Activated T-helper 1 cell treated with Interleukin-2 at 50 U/mL for 16 hours (primary cell): ENCODE results near the gene GAS2L2.

Experiments
- DNase-seq: peaks from one replicate; pipeline ENCODE4 v3.0.0-alpha.2; 2020; ENCODE audit warnings: low read depth

The GAS2L2 gene

GRCh38 chr17:35752945-35753764, at the start of gene GAS2L2:
GAS2L2 (minus strand) TSS chr17:35753239; CDS start chr17:35752850, 389 bp downstream.
- DNase-seq: no peak

DNA sequence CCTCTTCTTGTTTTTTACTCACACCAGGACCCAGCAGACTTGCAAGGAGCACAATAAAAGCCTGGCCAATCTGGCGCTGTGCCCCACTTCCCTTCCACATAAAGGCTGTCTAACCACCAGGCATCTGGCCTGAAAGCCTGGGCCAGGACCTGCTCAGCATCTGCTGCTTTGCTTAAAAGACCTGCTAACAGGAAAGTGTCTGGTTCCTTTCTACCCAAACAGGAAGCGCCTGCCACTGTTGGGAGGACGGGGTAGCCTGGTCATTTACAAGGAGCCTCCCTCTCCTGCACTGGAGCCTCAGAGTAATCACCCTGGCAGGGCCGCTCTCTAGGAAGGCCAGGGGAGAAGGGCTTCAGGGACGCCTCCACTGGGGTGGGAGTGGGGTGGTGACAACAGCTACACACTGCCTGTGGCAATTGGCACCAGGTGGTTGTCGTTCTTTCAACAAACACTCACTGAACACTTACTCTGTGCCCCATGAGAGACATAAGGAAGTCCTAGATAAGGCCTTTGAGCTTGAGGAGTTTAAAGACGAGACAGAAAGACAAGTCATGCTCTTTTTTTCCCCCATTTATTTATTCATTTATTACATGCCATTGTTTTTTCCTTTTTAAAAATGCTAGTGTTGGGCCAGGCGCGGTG, 48.7 kb upstream of the GAS2L2 start:
- DNase-seq: no peak

- DNase-seq: no peak
These were observed 46.9 kb upstream of the GAS2L2 start for GRCh38 chr17:35799942-35800341.

DNA sequence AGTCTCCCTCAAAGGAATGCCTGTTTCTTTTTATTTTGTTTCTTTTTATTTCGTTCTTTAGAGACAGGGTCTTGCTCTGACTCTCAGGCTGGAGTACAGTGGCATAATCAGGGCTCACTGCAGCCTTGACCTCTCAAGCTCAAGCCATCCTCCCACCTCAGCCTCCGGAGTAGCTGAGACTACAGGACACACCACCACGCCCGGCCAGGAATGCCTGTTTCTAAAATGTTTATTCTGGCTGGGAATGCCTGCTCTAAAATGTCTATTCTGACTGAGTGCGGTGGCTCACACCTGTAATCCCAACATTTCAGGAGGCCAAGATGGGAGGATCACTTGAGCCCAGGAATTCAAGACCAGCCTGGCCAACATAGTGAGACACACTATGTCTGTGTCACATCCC, 44.9 kb upstream of the GAS2L2 start:
- no peak for DNase-seq

DNA sequence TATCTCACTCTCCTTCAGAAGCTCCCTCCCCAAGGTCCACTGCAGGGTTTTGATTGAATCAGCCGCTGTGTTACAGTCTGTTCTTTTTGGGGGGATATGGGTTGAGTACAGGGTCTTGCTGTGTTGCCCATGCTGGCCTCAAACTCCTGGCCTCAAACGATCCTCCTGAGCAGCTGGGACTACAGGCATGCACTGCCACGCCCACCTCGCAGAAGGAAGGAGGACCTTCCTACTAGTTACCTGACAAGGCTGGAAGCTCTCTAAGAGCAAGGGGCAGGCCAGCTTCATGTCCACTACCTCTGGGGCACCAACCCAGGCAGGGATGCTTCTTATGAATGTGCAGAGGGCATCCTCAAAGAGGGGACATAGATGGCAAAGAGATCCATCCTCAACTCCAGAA, 44.3 kb upstream of the GAS2L2 start:
- DNase-seq: no peak

- DNase-seq: no peak
These were observed 43.9 kb upstream of the GAS2L2 start for GRCh38 chr17:35796942-35797341.

GRCh38 chr17:35795871-35796265, 42.8 kb upstream of the GAS2L2 start:
- DNase-seq: no peak

DNA sequence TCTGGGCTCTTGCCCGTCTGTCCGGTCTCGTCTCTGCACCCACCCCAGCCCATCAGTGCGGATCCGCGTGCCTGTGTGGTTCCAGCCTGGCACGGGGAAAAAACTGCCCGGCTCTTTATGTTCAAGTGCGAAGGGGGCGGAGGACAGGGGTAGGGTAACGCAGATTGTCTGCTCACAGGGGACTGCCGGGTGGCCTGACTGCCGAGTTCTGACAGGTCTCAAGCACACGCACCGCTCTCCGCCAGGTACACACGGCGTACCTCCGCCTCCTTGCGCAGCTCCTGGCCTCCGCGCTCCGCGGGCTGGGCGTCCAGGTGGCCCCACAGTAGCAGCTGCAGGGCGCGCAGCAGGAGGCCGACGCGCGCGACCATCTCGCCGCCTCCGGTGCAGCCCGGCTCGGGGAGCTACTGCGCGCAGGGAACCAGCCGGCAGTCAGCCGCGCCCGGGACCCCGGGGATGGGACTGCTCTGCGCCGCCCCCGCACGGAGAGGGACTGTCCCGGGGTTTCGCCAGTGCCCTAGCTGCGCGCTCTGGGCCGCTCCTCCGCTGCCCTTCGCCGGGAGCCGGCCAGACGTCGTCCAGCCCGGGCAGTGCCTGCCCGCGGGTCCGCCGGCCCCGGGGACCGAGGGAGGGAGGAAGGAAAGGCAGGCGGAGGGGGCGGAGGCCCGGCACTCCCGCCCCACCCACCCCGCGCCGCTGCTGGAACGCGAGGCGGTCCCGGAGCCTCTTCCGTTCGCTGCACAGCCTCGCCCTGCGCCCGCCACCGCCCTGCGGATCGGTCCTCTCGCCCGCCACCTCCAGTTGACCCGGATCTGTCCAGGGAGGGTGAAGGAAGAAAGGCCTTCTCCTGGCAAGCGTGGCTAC, 42.2 kb upstream of the GAS2L2 start, which contains the start of gene MMP28:
TSS of gene MMP28 (minus strand) at position 635 of the 864 bp plus-strand sequence. CDS start at position 371, 264 bp downstream.
- DNase-seq: no peak

DNA sequence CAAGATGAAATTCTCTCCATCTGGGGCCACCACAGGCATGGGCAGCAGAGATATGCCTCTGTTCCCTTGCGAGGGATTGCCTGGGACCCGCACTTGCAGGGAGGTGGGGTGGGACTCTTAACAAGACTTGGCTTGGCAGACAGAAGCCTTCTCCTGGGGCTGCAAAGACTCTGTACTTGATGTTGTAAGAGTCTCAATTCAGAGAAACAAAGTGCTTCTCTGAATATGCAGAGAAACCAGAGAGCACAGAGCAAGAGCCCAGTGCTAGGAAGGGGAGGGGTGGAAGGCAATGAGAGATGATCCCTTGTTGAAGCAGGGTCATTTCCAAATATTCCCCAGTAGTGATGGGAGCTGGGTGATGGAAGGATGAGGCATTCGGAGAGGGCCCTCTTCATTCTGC, 40.2 kb upstream of the GAS2L2 start:
- DNase-seq: no peak

DNA sequence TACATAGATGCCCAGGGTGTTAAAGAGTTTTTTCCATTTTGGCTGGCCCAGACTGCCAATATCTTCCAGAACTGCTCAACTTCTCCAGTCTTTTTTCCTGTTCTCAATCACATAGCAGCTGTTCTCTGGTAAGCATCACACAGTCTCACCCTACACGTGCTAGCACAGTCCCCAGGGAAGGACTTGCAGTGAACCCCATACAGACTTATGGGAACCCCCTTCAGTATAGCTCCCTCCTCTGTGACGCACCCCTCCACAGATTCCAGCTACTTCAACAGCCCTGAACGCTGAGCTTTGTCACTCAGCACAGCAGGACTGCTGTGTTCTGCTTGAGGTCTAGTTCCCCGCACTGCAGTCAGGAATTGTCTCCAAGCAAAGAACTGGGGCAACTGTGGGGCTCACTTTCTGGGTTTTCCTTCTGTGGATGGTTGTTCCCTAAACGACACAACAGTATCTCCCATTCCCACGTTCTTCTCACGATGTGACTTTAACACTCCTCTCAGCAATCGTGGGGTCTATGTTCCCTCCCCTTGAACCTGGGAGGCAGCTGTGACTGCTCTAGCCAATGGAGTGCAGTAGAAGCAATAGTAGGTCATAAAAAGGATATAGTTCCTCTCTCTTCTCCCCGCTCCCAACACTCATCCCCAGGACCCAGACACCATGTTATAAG, 38.8 kb upstream of the GAS2L2 start:
- DNase-seq: no peak

GRCh38 chr17:35790841-35791240, 37.8 kb upstream of the GAS2L2 start:
- DNase-seq: no peak

- no peak for DNase-seq
These were observed 35.7 kb upstream of the GAS2L2 start for GRCh38 chr17:35788477-35789368.

- no peak for DNase-seq
These were observed 33.9 kb upstream of the GAS2L2 start for GRCh38 chr17:35786941-35787432.

DNA sequence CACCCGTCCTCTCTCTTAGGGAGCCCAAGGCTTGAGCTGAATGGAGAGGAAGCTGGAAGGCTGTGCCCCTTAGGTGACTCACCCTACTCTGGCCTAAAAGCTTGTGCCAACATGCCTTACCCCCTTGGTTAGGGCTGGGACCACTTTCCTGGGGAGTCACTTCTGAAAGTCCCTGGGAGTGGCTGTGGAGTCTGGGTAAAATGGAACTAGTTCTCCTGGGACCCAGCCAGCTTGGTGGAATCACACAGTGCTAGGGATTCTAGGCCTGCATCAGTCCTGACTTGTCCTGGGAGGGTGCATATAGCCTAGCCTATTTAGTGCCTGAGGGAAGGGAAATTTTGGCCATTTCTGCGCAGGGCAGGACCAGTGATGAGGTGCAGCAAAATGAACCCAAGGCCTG, 31.9 kb upstream of the GAS2L2 start:
- no peak for DNase-seq

DNA sequence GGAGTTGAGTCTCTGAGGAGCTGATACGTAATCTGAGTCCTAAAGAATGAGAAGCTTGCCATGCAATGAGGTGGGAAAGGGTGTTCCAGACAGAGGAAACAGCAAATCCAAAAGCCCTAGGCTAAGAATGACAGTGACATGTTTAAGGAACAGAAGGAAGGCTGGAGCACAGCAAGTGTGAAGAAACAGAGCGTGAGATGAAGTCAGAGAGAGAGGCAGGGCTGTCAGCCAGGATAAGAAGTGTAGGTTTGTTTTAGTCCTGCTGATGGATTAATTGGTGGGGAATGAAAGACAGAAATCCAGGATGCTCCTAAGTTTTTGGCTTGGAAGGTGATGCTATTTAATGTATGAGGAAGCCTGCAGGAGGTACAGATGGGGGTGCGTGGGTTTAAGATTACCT, 27.9 kb upstream of the GAS2L2 start:
- DNase-seq: no peak

- DNase-seq: no peak
These were observed 25.7 kb upstream of the GAS2L2 start for GRCh38 chr17:35778641-35779196.

- DNase-seq: no peak
These were observed 22.5 kb upstream of the GAS2L2 start for GRCh38 chr17:35775583-35775982.

GRCh38 chr17:35775039-35775438, 22.0 kb upstream of the GAS2L2 start:
- no peak for DNase-seq

DNA sequence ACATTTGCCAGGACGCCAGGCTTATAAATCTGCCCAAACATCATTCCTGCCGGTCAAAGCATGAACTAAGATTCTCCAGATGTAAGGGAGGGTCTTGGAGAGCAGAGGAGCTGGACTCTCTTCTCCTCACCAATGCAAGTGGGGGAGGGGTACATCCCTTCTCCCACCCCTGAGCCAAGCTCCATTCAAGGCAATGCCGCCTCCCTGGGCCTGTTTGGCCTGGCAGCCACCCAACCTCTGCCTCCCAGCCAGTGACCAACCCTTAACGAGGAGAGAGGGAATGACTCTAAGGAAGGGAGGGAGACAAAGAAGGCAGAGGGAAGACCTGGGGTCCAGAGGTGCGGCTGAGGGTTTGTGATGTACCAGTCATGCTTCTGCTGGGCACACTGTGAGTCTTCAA, 21.5 kb upstream of the GAS2L2 start:
- no peak for DNase-seq

GRCh38 chr17:35773679-35774425, 20.8 kb upstream of the GAS2L2 start:
- no peak for DNase-seq
